Ectodermal cell (in vitro differentiated cells): ENCODE data around the gene IL6.

ENCODE experiments used
- H3K27ac ChIP-seq: 2 replicates; pipeline ENCODE4 v1.7.0; 2013; ENCODE audit warnings: mild to moderate bottlenecking, low read depth, low read length; ENCODE audit not compliant: insufficient read depth, poor library complexity, severe bottlenecking
- H3K27me3 ChIP-seq: 2 replicates; pipeline ENCODE4 v1.7.0; 2013; ENCODE audit warnings: mild to moderate bottlenecking, low read length; ENCODE audit not compliant: insufficient read depth, control insufficient read depth, poor library complexity, severe bottlenecking
- H3K36me3 ChIP-seq: one replicate; pipeline ENCODE4 v1.7.0; 2013; ENCODE audit warnings: low read length; ENCODE audit not compliant: control insufficient read depth, insufficient read depth
- H3K4me1 ChIP-seq: one replicate; pipeline ENCODE4 v1.7.0; 2013; ENCODE audit warnings: low read length; ENCODE audit not compliant: control insufficient read depth, insufficient read depth
- H3K4me3 ChIP-seq: 2 replicates; pipeline ENCODE4 v1.7.0; 2013; ENCODE audit warnings: low read depth, low read length, control low read depth; ENCODE audit not compliant: insufficient read depth
- H3K9me3 ChIP-seq: 2 replicates; pipeline ENCODE4 v1.7.0; 2013; ENCODE audit warnings: mild to moderate bottlenecking, low read length, moderate library complexity; ENCODE audit not compliant: control insufficient read depth
- WGBS, 2 experiments: methylation state at CpG; one replicate each; pipeline ENCODE4 v1.1.7; 2013; ENCODE audit warnings: missing lambda C conversion rate in 2 of 2; 5-methylcytosine and 5-hydroxymethylcytosine counted together

The IL6 gene

DNA sequence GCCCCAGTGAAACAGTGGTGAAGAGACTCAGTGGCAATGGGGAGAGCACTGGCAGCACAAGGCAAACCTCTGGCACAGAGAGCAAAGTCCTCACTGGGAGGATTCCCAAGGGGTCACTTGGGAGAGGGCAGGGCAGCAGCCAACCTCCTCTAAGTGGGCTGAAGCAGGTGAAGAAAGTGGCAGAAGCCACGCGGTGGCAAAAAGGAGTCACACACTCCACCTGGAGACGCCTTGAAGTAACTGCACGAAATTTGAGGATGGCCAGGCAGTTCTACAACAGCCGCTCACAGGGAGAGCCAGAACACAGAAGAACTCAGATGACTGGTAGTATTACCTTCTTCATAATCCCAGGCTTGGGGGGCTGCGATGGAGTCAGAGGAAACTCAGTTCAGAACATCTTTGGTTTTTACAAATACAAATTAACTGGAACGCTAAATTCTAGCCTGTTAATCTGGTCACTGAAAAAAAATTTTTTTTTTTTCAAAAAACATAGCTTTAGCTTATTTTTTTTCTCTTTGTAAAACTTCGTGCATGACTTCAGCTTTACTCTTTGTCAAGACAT, 574 bp upstream of the IL6 start:
- H3K4me3 ChIP-seq: no peak overlapping the region
- 9 to 16% methylated on average over 8 of the region's 8 CpGs for WGBS, 2 experiments
- H3K27ac ChIP-seq: no peak overlapping the region

GRCh38 chr7:22727714-22728035, 675 bp downstream of the IL6 start:
- Histone ChIP-seq H3K4me1 (no peaks in the 10 kb centered on the region), H3K27ac (no peak overlapping the region)

More for the DNA sequence above, 574 bp upstream of the IL6 start:
- Histone ChIP-seq H3K9me3 (no peaks in the 10 kb centered on the region), H3K36me3 (no peaks in the 10 kb centered on the region), H3K4me1 (no peaks in the 10 kb centered on the region), H3K27me3 (no peaks in the 10 kb centered on the region)

DNA sequence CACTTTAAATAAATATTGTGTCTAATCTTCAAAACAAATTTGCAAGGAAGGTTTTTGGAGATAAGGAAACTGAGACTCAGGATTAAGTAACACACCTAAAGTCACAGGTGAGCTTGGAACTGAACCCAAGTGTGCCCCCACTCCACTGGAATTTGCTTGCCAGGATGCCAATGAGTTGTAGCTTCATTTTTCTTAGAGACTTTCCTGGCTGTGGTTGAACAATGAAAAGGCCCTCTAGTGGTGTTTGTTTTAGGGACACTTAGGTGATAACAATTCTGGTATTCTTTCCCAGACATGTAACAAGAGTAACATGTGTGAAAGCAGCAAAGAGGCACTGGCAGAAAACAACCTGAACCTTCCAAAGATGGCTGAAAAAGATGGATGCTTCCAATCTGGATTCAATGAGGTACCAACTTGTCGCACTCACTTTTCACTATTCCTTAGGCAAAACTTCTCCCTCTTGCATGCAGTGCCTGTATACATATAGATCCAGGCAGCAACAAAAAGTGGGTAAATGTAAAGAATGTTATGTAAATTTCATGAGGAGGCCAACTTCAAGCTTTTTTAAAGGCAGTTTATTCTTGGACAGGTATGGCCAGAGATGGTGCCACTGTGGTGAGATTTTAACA, 1.5 kb downstream of the IL6 start:
- Histone ChIP-seq H3K27ac (no peak overlapping the region), H3K27me3 (no peaks in the 10 kb centered on the region), H3K9me3 (no peaks in the 10 kb centered on the region), H3K36me3 (no peaks in the 10 kb centered on the region), H3K4me1 (no peaks in the 10 kb centered on the region), H3K4me3 (no peak overlapping the region)
- 67 to 90% methylated on average over 1 of the region's 1 CpG for WGBS, 2 experiments

More at GRCh38 chr7:22727714-22728035, 675 bp downstream of the IL6 start:
- H3K27me3 ChIP-seq: no peaks in the 10 kb centered on the region
- no peaks in the 10 kb centered on the region for H3K36me3 ChIP-seq
- no peaks in the 10 kb centered on the region for H3K9me3 ChIP-seq
- no peak overlapping the region for H3K4me3 ChIP-seq
- WGBS, 2 experiments: 70 to 89% methylated on average over 3 of the region's 3 CpGs

GRCh38 chr7:22729180-22729825, 2.3 kb downstream of the IL6 start:
- Histone ChIP-seq H3K27ac (no peak overlapping the region), H3K4me1 (no peaks in the 10 kb centered on the region), H3K27me3 (no peaks in the 10 kb centered on the region), H3K4me3 (no peak overlapping the region), H3K36me3 (no peaks in the 10 kb centered on the region), H3K9me3 (no peaks in the 10 kb centered on the region)
- 90 to 96% methylated on average over 3 of the region's 3 CpGs for WGBS, 2 experiments

- Histone ChIP-seq H3K36me3 (no peaks in the 10 kb centered on the region), H3K4me1 (no peaks in the 10 kb centered on the region), H3K27me3 (no peaks in the 10 kb centered on the region), H3K9me3 (no peaks in the 10 kb centered on the region), H3K4me3 (no peak overlapping the region), H3K27ac (no peak overlapping the region)
- WGBS, 2 experiments: 80 to 95% methylated on average over 1 of the region's 2 CpGs
Observed at GRCh38 chr7:22730066-22730710, 3.2 kb downstream of the IL6 start.

DNA sequence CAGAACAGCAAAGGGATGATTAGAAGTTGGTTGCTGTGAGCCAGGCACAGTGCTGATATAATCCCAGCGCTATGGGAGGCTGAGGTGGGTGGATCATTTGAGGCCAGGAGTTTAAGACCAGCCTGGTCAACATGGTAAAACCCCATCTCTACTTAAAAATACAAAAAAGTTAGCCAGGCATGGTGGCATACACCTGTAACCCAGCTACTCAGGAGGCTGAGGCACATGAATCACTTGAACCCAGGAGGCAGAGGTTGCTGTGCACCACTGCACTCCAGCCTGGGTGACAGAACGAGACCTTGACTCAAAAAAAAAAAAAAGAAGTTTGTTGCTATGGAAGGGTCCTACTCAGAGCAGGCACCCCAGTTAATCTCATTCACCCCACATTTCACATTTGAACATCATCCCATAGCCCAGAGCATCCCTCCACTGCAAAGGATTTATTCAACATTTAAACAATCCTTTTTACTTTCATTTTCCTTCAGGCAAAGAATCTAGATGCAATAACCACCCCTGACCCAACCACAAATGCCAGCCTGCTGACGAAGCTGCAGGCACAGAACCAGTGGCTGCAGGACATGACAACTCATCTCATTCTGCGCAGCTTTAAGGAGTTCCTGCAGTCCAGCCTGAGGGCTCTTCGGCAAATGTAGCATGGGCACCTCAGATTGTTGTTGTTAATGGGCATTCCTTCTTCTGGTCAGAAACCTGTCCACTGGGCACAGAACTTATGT, 4.1 kb downstream of the IL6 start:
- H3K4me3 ChIP-seq: no peak overlapping the region
- 80 to 94% methylated on average over 5 of the region's 5 CpGs for WGBS, 2 experiments
- no peaks in the 10 kb centered on the region for H3K9me3 ChIP-seq
- H3K27ac ChIP-seq: no peak overlapping the region
- no peaks in the 10 kb centered on the region for H3K27me3 ChIP-seq
- no peaks in the 10 kb centered on the region for H3K36me3 ChIP-seq
- H3K4me1 ChIP-seq: no peaks in the 10 kb centered on the region

DNA sequence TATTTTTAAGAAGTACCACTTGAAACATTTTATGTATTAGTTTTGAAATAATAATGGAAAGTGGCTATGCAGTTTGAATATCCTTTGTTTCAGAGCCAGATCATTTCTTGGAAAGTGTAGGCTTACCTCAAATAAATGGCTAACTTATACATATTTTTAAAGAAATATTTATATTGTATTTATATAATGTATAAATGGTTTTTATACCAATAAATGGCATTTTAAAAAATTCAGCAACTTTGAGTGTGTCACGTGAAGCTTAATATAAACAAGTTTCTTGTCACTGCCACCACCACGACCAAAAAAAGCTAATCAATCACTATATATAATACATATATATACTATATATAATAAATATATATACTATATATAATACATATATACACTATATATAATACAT, 4.8 kb downstream of the IL6 start:
- no peaks in the 10 kb centered on the region for H3K9me3 ChIP-seq
- H3K36me3 ChIP-seq: no peaks in the 10 kb centered on the region
- no peak overlapping the region for H3K27ac ChIP-seq
- H3K4me3 ChIP-seq: no peak overlapping the region
- WGBS, 2 experiments: no CpG with 5 or more reads among the region's 2 CpGs
- no peaks in the 10 kb centered on the region for H3K27me3 ChIP-seq
- H3K4me1 ChIP-seq: no peaks in the 10 kb centered on the region

- no peaks in the 10 kb centered on the region for H3K4me1 ChIP-seq
- no peak overlapping the region for H3K27ac ChIP-seq
- H3K4me3 ChIP-seq: no peak overlapping the region
- no peaks in the 10 kb centered on the region for H3K9me3 ChIP-seq
- 92 to 94% methylated on average over 4 of the region's 4 CpGs for WGBS, 2 experiments
- no peaks in the 10 kb centered on the region for H3K27me3 ChIP-seq
- no peaks in the 10 kb centered on the region for H3K36me3 ChIP-seq
Observed at GRCh38 chr7:22732556-22733126, 5.6 kb downstream of the IL6 start.

GRCh38 chr7:22733761-22734160, 6.8 kb downstream of the IL6 start:
- no peak overlapping the region for H3K4me3 ChIP-seq
- no peaks in the 10 kb centered on the region for H3K36me3 ChIP-seq
- H3K4me1 ChIP-seq: no peaks in the 10 kb centered on the region
- H3K27me3 ChIP-seq: no peaks in the 10 kb centered on the region
- no peaks in the 10 kb centered on the region for H3K9me3 ChIP-seq
- H3K27ac ChIP-seq: no peak overlapping the region
- WGBS, 2 experiments: 94% methylated on average over 6 of the region's 6 CpGs

DNA sequence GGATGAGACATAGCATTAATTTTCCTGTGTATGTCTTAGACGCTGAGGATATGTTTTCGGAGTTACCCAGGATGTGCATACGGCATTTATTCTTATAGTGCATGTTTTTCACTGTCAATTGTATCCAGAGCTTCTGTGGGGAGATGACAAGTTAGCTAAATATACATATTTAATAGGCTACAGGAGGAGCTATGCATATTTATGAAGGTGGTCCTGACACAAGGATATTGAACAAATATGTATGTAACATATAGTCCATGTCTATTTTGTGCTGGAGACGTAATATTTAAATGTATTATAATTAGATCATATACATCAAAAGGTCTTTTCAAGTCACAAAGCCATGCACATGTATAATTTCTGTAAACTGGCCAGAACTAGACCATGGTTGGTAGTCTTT, 16.0 kb downstream of the IL6 start:
- Histone ChIP-seq H3K27ac (no peak overlapping the region), H3K4me1 (no peaks in the 10 kb centered on the region), H3K36me3 (no peaks in the 10 kb centered on the region), H3K4me3 (no peak overlapping the region), H3K27me3 (no peaks in the 10 kb centered on the region), H3K9me3 (no peaks in the 10 kb centered on the region)
- WGBS, 2 experiments: 85 to 96% methylated on average over 3 of the region's 4 CpGs
